IMR-90 (cell line): ENCODE data around the gene KCNIP1. TPM values are rescaled to one million over a fixed set of nuclear protein-coding genes. Genes with fewer than 3 reads are reported as not detected.

Experiments
- ATAC-seq: fragments of 200-7000 bp; cut with Tn5 transposase; 2 replicates; pipeline ENCODE4 v1.9.1; 2020; ENCODE audit warnings: low read depth, mild to moderate bottlenecking, moderate library complexity
- BruUV-seq: library from RNA; stranded (reverse); fragments of 400-500 nt; replicated peaks from 2 replicates; lab custom pipeline; 2021; lab: Mats Ljungman, UMichigan
- CTCF ChIA-PET: fragments of 300-600 bp; formaldehyde crosslinking; extraction: SDS; loops from one replicate; lab custom pipeline; 2021; ENCODE audit warnings: antibody characterized with exemption; lab: Yijun Ruan, JAX
- POLR2A ChIA-PET: fragments of 300-600 bp; sonication (Branson Sonifier 250); formaldehyde crosslinking; loops from one replicate; lab custom pipeline; 2022; ENCODE audit warnings: antibody characterized with exemption; ENCODE audit not compliant: unreplicated experiment; lab: Charles Lee
- DNase-seq: peaks from one replicate; pipeline ENCODE4 v3.0.0; 2013
- H2AFZ ChIP-seq: replicated peaks from 2 replicates; pipeline ENCODE3; 2013; ENCODE audit warnings: low read length, mild to moderate bottlenecking; ENCODE audit not compliant: poor library complexity
- H2AK5ac ChIP-seq: 2 replicates; pipeline ENCODE4 v1.6.1; 2013; ENCODE audit warnings: low read depth, low read length, inconsistent platforms
- H2AK9ac ChIP-seq: replicated peaks from 2 replicates; pipeline ENCODE3; 2013; ENCODE audit warnings: mild to moderate bottlenecking, low read depth, low read length, moderate library complexity; ENCODE audit not compliant: poor library complexity
- H2BK120ac ChIP-seq: 2 replicates; pipeline ENCODE4 v1.6.1; 2013; ENCODE audit warnings: low read depth, low read length, inconsistent platforms
- H2BK15ac ChIP-seq: 3 replicates; pipeline ENCODE4 v1.6.1; 2013; ENCODE audit warnings: low read depth, low read length, inconsistent platforms
- H2BK20ac ChIP-seq: 2 replicates; pipeline ENCODE4 v1.6.1; 2013; ENCODE audit warnings: low read depth, mild to moderate bottlenecking, inconsistent platforms, low read length, moderate library complexity
- H2BK5ac ChIP-seq: 2 replicates; pipeline ENCODE4 v1.6.1; 2013; ENCODE audit warnings: mild to moderate bottlenecking, low read depth, low read length, inconsistent platforms; ENCODE audit not compliant: poor library complexity, severe bottlenecking
- H3K14ac ChIP-seq: replicated peaks from 2 replicates; pipeline ENCODE4 v1.6.1; 2013; ENCODE audit warnings: low read depth, low read length, inconsistent platforms
- H3K18ac ChIP-seq: 2 replicates; pipeline ENCODE4 v1.6.1; 2013; ENCODE audit warnings: low read depth, low read length, control low read depth
- H3K23ac ChIP-seq: 2 replicates; pipeline ENCODE4 v1.6.1; 2013; ENCODE audit warnings: low read depth, low read length, inconsistent platforms
- H3K27ac ChIP-seq: 2 replicates; pipeline ENCODE4 v1.5.1; 2013; ENCODE audit warnings: mild to moderate bottlenecking, control low read depth, low read length; ENCODE audit not compliant: insufficient read depth
- H3K27me3 ChIP-seq: 2 replicates; pipeline ENCODE4 v1.6.1; 2013; ENCODE audit warnings: low read length; ENCODE audit not compliant: control insufficient read depth, insufficient read depth
- H3K36me3 ChIP-seq: 2 replicates; pipeline ENCODE4 v1.6.1; 2013; ENCODE audit warnings: low read length, mixed read lengths; ENCODE audit not compliant: control insufficient read depth, insufficient read depth
- H3K4ac ChIP-seq: 2 replicates; pipeline ENCODE4 v1.6.1; 2013; ENCODE audit warnings: low read depth, low read length, inconsistent platforms
- H3K4me1 ChIP-seq: 2 replicates; pipeline ENCODE4 v1.6.1; 2013; ENCODE audit warnings: low read length, mixed read lengths; ENCODE audit not compliant: control insufficient read depth, insufficient read depth
- H3K4me2 ChIP-seq: 2 replicates; pipeline ENCODE4 v1.6.1; 2013; ENCODE audit warnings: low read depth, mild to moderate bottlenecking, control low read depth, low read length, moderate library complexity
- H3K4me3 ChIP-seq: 2 replicates; pipeline ENCODE4 v1.5.1; 2013; ENCODE audit warnings: low read depth, mild to moderate bottlenecking, control low read depth, low read length, moderate library complexity; ENCODE audit not compliant: insufficient read depth
- H3K56ac ChIP-seq: 2 replicates; pipeline ENCODE4 v1.6.1; 2013; ENCODE audit warnings: low read length, inconsistent platforms; ENCODE audit not compliant: insufficient read depth; ENCODE audit errors: extremely low read depth
- H3K79me1 ChIP-seq, 2 experiments: 2 replicates each; pipeline ENCODE4 v1.6.1; 2013; ENCODE audit warnings: low read length in 2 of 2, inconsistent platforms in 1 of 2, low read depth in 1 of 2
- H3K9ac ChIP-seq: 2 replicates; pipeline ENCODE4 v1.6.1; 2013; ENCODE audit warnings: low read depth, low read length, control low read depth
- H3K9me1 ChIP-seq: 2 replicates; pipeline ENCODE4 v1.6.1; 2013; ENCODE audit warnings: low read length, inconsistent platforms; ENCODE audit not compliant: insufficient read depth
- H3K9me3 ChIP-seq: 2 replicates; pipeline ENCODE4 v1.6.1; 2013; ENCODE audit warnings: low read length; ENCODE audit not compliant: control insufficient read depth, insufficient read depth
- H4K20me1 ChIP-seq: 2 replicates; pipeline ENCODE4 v1.6.1; 2013; ENCODE audit warnings: low read length, inconsistent platforms; ENCODE audit not compliant: insufficient read depth
- H4K5ac ChIP-seq: 2 replicates; pipeline ENCODE4 v1.6.1; 2013; ENCODE audit warnings: mild to moderate bottlenecking, low read depth, low read length, control low read depth
- H4K8ac ChIP-seq, 2 experiments: 2 replicates each; pipeline ENCODE4 v1.6.1; 2013; ENCODE audit warnings: low read depth in 2 of 2, low read length in 2 of 2, control low read depth in 1 of 2, inconsistent platforms in 1 of 2
- H4K91ac ChIP-seq: 2 replicates; pipeline ENCODE4 v1.6.1; 2013; ENCODE audit warnings: low read depth, low read length, inconsistent platforms; ENCODE audit not compliant: insufficient read depth
- BHLHE40 ChIP-seq: fragments of 150-350 bp; IDR thresholded peaks from 2 replicates; pipeline ENCODE4 v1.6.1; 2016; ENCODE audit warnings: mild to moderate bottlenecking, low read depth, low read length
- CEBPB ChIP-seq: IDR thresholded peaks from 2 replicates; pipeline ENCODE4 v1.6.1; 2012; ENCODE audit warnings: low read depth, low read length, improper control_type of control experiment
- CHD1 ChIP-seq: IDR thresholded peaks from 2 replicates; pipeline ENCODE4 v1.6.1; 2012; ENCODE audit warnings: low read depth, low read length, improper control_type of control experiment
- CTCF ChIP-seq: conservative IDR thresholded peaks from 2 replicates; pipeline ENCODE4 v1.5.1; 2012; ENCODE audit warnings: mild to moderate bottlenecking, low read depth, low read length, improper control_type of control experiment
- ELK1 ChIP-seq: fragments of 150-350 bp; IDR thresholded peaks from 2 replicates; pipeline ENCODE4 v1.6.1; 2016; ENCODE audit warnings: low read depth, mild to moderate bottlenecking, low read length, moderate library complexity, borderline replicate concordance
- FOS ChIP-seq: fragments of 150-350 bp; IDR thresholded peaks from 2 replicates; pipeline ENCODE4 v1.6.1; 2016; ENCODE audit warnings: low read depth, low read length
- MAFK ChIP-seq: IDR thresholded peaks from 2 replicates; pipeline ENCODE4 v1.6.1; 2012; ENCODE audit warnings: low read depth, low read length, improper control_type of control experiment
- MXI1 ChIP-seq: IDR thresholded peaks from 2 replicates; pipeline ENCODE4 v1.6.1; 2012; ENCODE audit warnings: low read depth, mild to moderate bottlenecking, low read length, moderate library complexity, borderline replicate concordance
- NFE2L2 ChIP-seq: fragments of 150-350 bp; IDR thresholded peaks from 2 replicates; pipeline ENCODE4 v1.6.1; 2016; ENCODE audit warnings: low read depth, mild to moderate bottlenecking, low read length
- POLR2A ChIP-seq: IDR thresholded peaks from 2 replicates; pipeline ENCODE4 v1.6.1; 2012; ENCODE audit warnings: mild to moderate bottlenecking, low read depth, low read length
- RAD21 ChIP-seq: IDR thresholded peaks from 2 replicates; pipeline ENCODE4 v1.6.1; 2012; ENCODE audit warnings: low read length, improper control_type of control experiment
- RCOR1 ChIP-seq: IDR thresholded peaks from 2 replicates; pipeline ENCODE4 v1.6.1; 2012; ENCODE audit warnings: mild to moderate bottlenecking, low read length, improper control_type of control experiment; ENCODE audit not compliant: insufficient replicate concordance
- RFX5 ChIP-seq: IDR thresholded peaks from 2 replicates; pipeline ENCODE4 v1.8.0; 2012; ENCODE audit warnings: low read depth, mild to moderate bottlenecking, low read length, moderate library complexity
- SMC3 ChIP-seq: fragments of 150-350 bp; IDR thresholded peaks from 2 replicates; pipeline ENCODE4 v1.6.1; 2016; ENCODE audit warnings: low read depth, mild to moderate bottlenecking, antibody characterized with exemption, low read length, moderate library complexity
- USF2 ChIP-seq: fragments of 150-350 bp; IDR thresholded peaks from 2 replicates; pipeline ENCODE4 v1.6.1; 2017; ENCODE audit warnings: mild to moderate bottlenecking, antibody characterized with exemption, low read length, low read depth
- WGBS, 2 experiments: methylation state at CpG; one replicate each; pipeline versions ENCODE4 v1.1.5 to v1.1.7; 2013; ENCODE audit warnings: missing lambda C conversion rate in 2 of 2; ENCODE audit not compliant: insufficient read length in 1 of 2; ENCODE audit errors: extremely low coverage in 2 of 2; 5-methylcytosine and 5-hydroxymethylcytosine counted together
- dilution Hi-C: fragments of 300-500 bp; cut with HindIII; formaldehyde crosslinking; loops from one replicate; pipeline ENCODE4 v1.14.3; 2018; ENCODE audit warnings: low sequenced_read_pairs; ENCODE audit not compliant: unreplicated experiment
- in situ Hi-C: fragments of 300-500 bp; cut with MboI; formaldehyde crosslinking; loops from 3 replicates; pipeline ENCODE4 v1.14.3; 2019; ENCODE audit warnings: low sequenced_read_pairs, inconsistent platforms, mixed read lengths
- intact Hi-C: fragments of 100-400 bp; cut with micrococcal nuclease; formaldehyde crosslinking; loops from 2 replicates; pipeline ENCODE4 v1.10.0; 2022
- polyA plus RNA-seq, 3 experiments: library from polyadenylated mRNA; depleted of rRNA; stranded (reverse); fragments of >200 nt; gene quantifications; 2 replicates each; pipeline ENCODE4 v1.2.3, GENCODE V29; 2012; ENCODE audit warnings: low replicate concordance in 1 of 3
- total RNA-seq: library from RNA; depleted of rRNA; stranded (reverse); fragments of >200 nt; gene quantifications from 2 replicates; pipeline ENCODE4 v1.2.3, GENCODE V29; 2012

The KCNIP1 gene
- total and polyA plus RNA-seq, 2 of the 4 experiments (the other 2 are of a cell fraction) = not detected

GRCh38 chr5:170716396-170716795, 212.6 kb downstream of the KCNIP1 start:
- Histone ChIP-seq H3K9me1 (no peaks in the 10 kb centered on the region; the same call in 1 of the 2 replicates), H2BK120ac (no peak overlapping the region), H3K79me1 (no peaks in the 10 kb centered on the region), H3K36me3 (no peaks in the 10 kb centered on the region), H3K14ac (no peak overlapping the region), H2BK5ac (no peak overlapping the region), H4K20me1 (no peaks in the 10 kb centered on the region), H2AK9ac (no peak overlapping the region), H3K18ac (no peak overlapping the region), H4K8ac (no peak overlapping the region), H2BK15ac (no peak overlapping the region), H3K27me3 (peaks cover 6% of the 10 kb centered on the region), H3K56ac (no peak overlapping the region), H4K91ac (no peak overlapping the region), H3K4me2 (no peak overlapping the region), H2AK5ac (no peak overlapping the region), H3K4ac (no peak overlapping the region), H3K9ac (no peak overlapping the region), H3K4me3 (no peak overlapping the region), H3K9me3 (no peaks in the 10 kb centered on the region), H2BK20ac (no peak overlapping the region), H4K5ac (no peak overlapping the region), H3K27ac (no peak overlapping the region), H3K23ac (no peak overlapping the region), H2AFZ (no peak overlapping the region), H3K4me1 (no peaks in the 10 kb centered on the region)
- ChIA-PET POLR2A (no interaction called here), CTCF (no interaction called here)
- ATAC-seq (no peak), DNase-seq (no peak)
- intact Hi-C loops (no loop called here), dilution Hi-C loops (no loop called here), in situ Hi-C loops (no loop called here)
- BruUV-seq = no TSS peak
- TF ChIP-seq ELK1 = no peak
- TF ChIP-seq RAD21 = no peak
- TF ChIP-seq RCOR1 = no peak
- no peak for TF ChIP-seq CEBPB
- TF ChIP-seq USF2 = no peak
- TF ChIP-seq MXI1 = no peak
- no peak for TF ChIP-seq NFE2L2
- TF ChIP-seq MAFK = no peak
- TF ChIP-seq POLR2A = no peak
- no peak for TF ChIP-seq CTCF
- no peak for TF ChIP-seq FOS
- no peak for TF ChIP-seq RFX5
- no peak for TF ChIP-seq CHD1
- TF ChIP-seq SMC3 = no peak
- no peak for TF ChIP-seq BHLHE40
- WGBS, 2 experiments = no CpG with 5 or more reads among the region's 4 CpGs
